HepG2 (cell line): Measurements from ENCODE around the gene PDK3. TPM values are rescaled to one million over a fixed set of nuclear protein-coding genes. Genes with fewer than 3 reads are reported as not detected.
A peak's percentile ranks its signal among the peaks of the same experiment; 100 is the strongest.

Source experiments
- ATAC-seq: fragments of 200-7000 bp; cut with Tn5 transposase; 3 replicates; pipeline ENCODE4 v1.9.1; 2020; ENCODE audit warnings: mild to moderate bottlenecking, moderate library complexity
- BruUV-seq: library from RNA; stranded (reverse); fragments of 400-500 nt; replicated peaks from 2 replicates; lab custom pipeline; 2021; lab: Mats Ljungman, UMichigan
- CTCF ChIA-PET: fragments of 300-600 bp; formaldehyde crosslinking; extraction: SDS; loops from one replicate; lab custom pipeline; 2021; ENCODE audit warnings: low total read pairs, inconsistent platforms, low intra/inter-chr PET ratio; lab: Yijun Ruan, JAX
- POLR2A ChIA-PET: fragments of 350-600 bp; sonication (Branson Sonifier 250); formaldehyde crosslinking; loops from one replicate; lab custom pipeline; 2020; ENCODE audit warnings: antibody characterized with exemption, inconsistent platforms; lab: Yijun Ruan, JAX
- DNase-seq: peaks from one replicate; pipeline ENCODE4 v3.0.0-alpha.2; 2015; ENCODE audit warnings: low spot score
- FAIRE-seq: peaks from 3 replicates; lab custom pipeline; 2011; peaks lifted over from hg19 to GRCh38; lab: Jason Lieb, UNC
- H2AFZ ChIP-seq: one replicate; pipeline ENCODE4 v1.6.1; 2011; ENCODE audit warnings: low read length, inconsistent platforms
- H3K27ac ChIP-seq: fragments of 300-600 bp; 3 replicates; pipeline ENCODE4 v1.8.0; 2011; ENCODE audit warnings: mixed run types, mild to moderate bottlenecking, mixed read lengths, low read length, inconsistent platforms; ENCODE audit not compliant: insufficient read depth; ENCODE audit errors: extremely low read length
- H3K27me3 ChIP-seq, 2 experiments: fragments of 200-600 bp in 1 of 2; 2 replicates in 1 of 2; 3 replicates in 1 of 2; pipeline versions ENCODE4 v1.6.0 to v1.8.0; 2011; ENCODE audit warnings: low read length in 2 of 2, mild to moderate bottlenecking in 2 of 2, moderate library complexity in 2 of 2, inconsistent platforms in 1 of 2; ENCODE audit not compliant: insufficient read depth in 2 of 2, control insufficient read depth in 1 of 2
- H3K36me3 ChIP-seq, 2 experiments: fragments of 200-600 bp in 1 of 2; replicated peaks in 1 of 2; 2 replicates in 1 of 2; 3 replicates in 1 of 2; pipeline versions ENCODE4 v1.5.1 to v1.8.0; 2011; ENCODE audit warnings: low read length in 2 of 2, inconsistent platforms in 1 of 2; ENCODE audit not compliant: insufficient read depth in 2 of 2, control insufficient read depth in 1 of 2
- H3K4me1 ChIP-seq: 2 replicates; pipeline ENCODE4 v1.5.1; 2012; ENCODE audit warnings: low read length, inconsistent platforms; ENCODE audit not compliant: insufficient read depth
- H3K4me2 ChIP-seq: 2 replicates; pipeline ENCODE4 v1.6.0; 2011; ENCODE audit warnings: low read depth, low read length, inconsistent platforms
- H3K4me3 ChIP-seq, 3 experiments: fragments of 200-600 bp in 1 of 3; sonication (generic), shearing (Covaris generic) in 1 of 3; replicated peaks in 1 of 3; 2 replicates each; pipeline ENCODE4 v1.5.1; 2011 to 2016; ENCODE audit warnings: low read length in 3 of 3, inconsistent platforms in 2 of 3, low read depth in 2 of 3, mild to moderate bottlenecking in 2 of 3, control low read depth in 1 of 3, mixed read lengths in 1 of 3; ENCODE audit not compliant: insufficient read depth in 1 of 3
- H3K79me2 ChIP-seq: one replicate; pipeline ENCODE4 v1.6.1; 2011; ENCODE audit warnings: low read length, inconsistent platforms; ENCODE audit not compliant: insufficient read depth
- H3K9ac ChIP-seq: 2 replicates; pipeline ENCODE4 v1.6.0; 2011; ENCODE audit warnings: mild to moderate bottlenecking, low read depth, low read length, inconsistent platforms; ENCODE audit not compliant: insufficient read depth
- H3K9me3 ChIP-seq: 2 replicates; pipeline ENCODE4 v1.5.1; 2012; ENCODE audit warnings: mild to moderate bottlenecking, low read length
- H4K20me1 ChIP-seq: 2 replicates; pipeline ENCODE4 v1.6.0; 2011; ENCODE audit warnings: inconsistent platforms, mild to moderate bottlenecking, low read length, moderate library complexity; ENCODE audit not compliant: insufficient read depth
- ARNT ChIP-seq: fragments of 450-650 bp; IDR thresholded peaks from 2 replicates; pipeline ENCODE4 v1.6.1; 2017
- DNMT1 ChIP-seq: sonication (generic); formaldehyde crosslinking; IDR thresholded peaks from 2 replicates; pipeline ENCODE4 v1.5.1; 2020; ENCODE audit warnings: mild to moderate bottlenecking, missing genetic modification reagents
- FOXO1 ChIP-seq: sonication (generic); formaldehyde crosslinking; IDR thresholded peaks from 2 replicates; pipeline ENCODE4 v1.4.0; 2020; ENCODE audit warnings: missing genetic modification reagents
- HNF4G ChIP-seq, 2 experiments: sonication (generic) in 1 of 2; formaldehyde crosslinking in 1 of 2; IDR thresholded peaks; 2 replicates each; pipeline versions ENCODE4 v1.4.0 to v1.6.1; 2011 to 2020; ENCODE audit warnings: borderline replicate concordance in 2 of 2, low read depth in 2 of 2, mild to moderate bottlenecking in 2 of 2, low read length in 1 of 2, missing genetic modification reagents in 1 of 2, moderate library complexity in 1 of 2
- ISL2 ChIP-seq: sonication (generic); formaldehyde crosslinking; IDR thresholded peaks from 2 replicates; pipeline ENCODE4 v1.5.0; 2020; ENCODE audit warnings: missing genetic modification reagents
- PPARG ChIP-seq: conservative IDR thresholded peaks from 2 replicates; pipeline ENCODE4 v1.6.1; 2016; ENCODE audit warnings: missing biosample characterization, missing genetic modification reagents
- SMYD3 ChIP-seq: sonication (generic); formaldehyde crosslinking; IDR thresholded peaks from 2 replicates; pipeline ENCODE4 v1.8.1; 2023; ENCODE audit warnings: mild to moderate bottlenecking, missing genetic modification reagents
- SP140L ChIP-seq: sonication (generic); formaldehyde crosslinking; IDR thresholded peaks from 2 replicates; pipeline ENCODE4 v1.4.0; 2020; ENCODE audit warnings: missing genetic modification reagents, borderline replicate concordance
- TRIM24 ChIP-seq: sonication (generic); formaldehyde crosslinking; IDR thresholded peaks from 2 replicates; pipeline ENCODE4 v1.8.0; 2022; ENCODE audit warnings: mild to moderate bottlenecking, missing genetic modification reagents
- ZNF33B ChIP-seq: sonication (generic); formaldehyde crosslinking; IDR thresholded peaks from 2 replicates; pipeline ENCODE4 v1.5.1; 2020; ENCODE audit warnings: mild to moderate bottlenecking, missing genetic modification reagents
- ZNF431 ChIP-seq: sonication (generic); formaldehyde crosslinking; IDR thresholded peaks from 2 replicates; pipeline ENCODE4 v1.9.0; 2022; ENCODE audit warnings: missing genetic modification reagents, low read depth, mild to moderate bottlenecking, borderline replicate concordance
- ZNF501 ChIP-seq: sonication (generic); formaldehyde crosslinking; IDR thresholded peaks from 2 replicates; pipeline ENCODE4 v1.5.1; 2020; ENCODE audit warnings: mild to moderate bottlenecking, moderate library complexity, missing genetic modification reagents
- ZNF619 ChIP-seq: sonication (generic); formaldehyde crosslinking; IDR thresholded peaks from 2 replicates; pipeline ENCODE4 v1.4.0; 2020; ENCODE audit warnings: mild to moderate bottlenecking, missing genetic modification reagents
- ZNF83 ChIP-seq: sonication (generic); formaldehyde crosslinking; IDR thresholded peaks from 2 replicates; pipeline ENCODE4 v1.4.0; 2020; ENCODE audit warnings: missing genetic modification reagents, mild to moderate bottlenecking, borderline replicate concordance
- WGBS: methylation state at CpG from one replicate; pipeline ENCODE4 v1.1.6; 2017; ENCODE audit warnings: low lambda C conversion rate; 5-methylcytosine and 5-hydroxymethylcytosine counted together
- in situ Hi-C: cut with HindIII; loops from 2 replicates; pipeline ENCODE4 v1.10.0; 2017; ENCODE audit warnings: low pct_unique_long_range_greater_than_20kb; ENCODE audit not compliant: extremely low pct_ligation_motif_present
- intact Hi-C: fragments of 100-400 bp; cut with micrococcal nuclease; formaldehyde crosslinking; loops from one replicate; pipeline ENCODE4 v1.10.0; 2022; ENCODE audit not compliant: unreplicated experiment
- polyA plus RNA-seq, 8 experiments: library from polyadenylated mRNA; depleted of rRNA in 3 of 8; stranded (reverse) in 7 of 8; unstranded in 1 of 8; fragments of >200 nt; fragmentation: Illumina TruSeq in 4 of 8; extraction: Trizol in 4 of 8; gene quantifications; 2 replicates each; pipeline versions ENCODE4 v1.2.1 to v1.2.3, GENCODE V29; 2011 to 2016; ENCODE audit warnings: low read depth in 4 of 8, missing spikeins in 1 of 8, mixed read lengths in 1 of 8; ENCODE audit not compliant: insufficient read depth in 1 of 8
- total RNA-seq, 5 experiments: library from RNA; depleted of rRNA; stranded (reverse); fragments of >200 nt; fragmentation: Illumina TruSeq; extraction: Trizol; gene quantifications; 2 replicates each; pipeline ENCODE4 v1.2.3, GENCODE V29; 2016; ENCODE audit warnings: low read depth in 1 of 5
- TF ChIP-seq, protein P1 (sequence below): sonication (generic); formaldehyde crosslinking; IDR thresholded peaks from 2 replicates; pipeline ENCODE4 v1.5.0; 2020; ENCODE audit warnings: missing genetic modification reagents
- TF ChIP-seq, protein P2 (sequence below): sonication (generic); formaldehyde crosslinking; IDR thresholded peaks from 2 replicates; pipeline ENCODE4 v1.5.0; 2020; ENCODE audit warnings: mild to moderate bottlenecking, missing genetic modification reagents
- TF ChIP-seq, protein P3 (sequence below): sonication (generic); formaldehyde crosslinking; IDR thresholded peaks from 2 replicates; pipeline ENCODE4 v1.5.0; 2020; ENCODE audit warnings: missing genetic modification reagents, mild to moderate bottlenecking, borderline replicate concordance

PDK3 gene
- total and polyA plus RNA-seq, 2 of the 13 experiments (the other 11 are each of a cell fraction or from before 2014, with no cell fraction given): 9.1 to 10.5 TPM

DNA sequence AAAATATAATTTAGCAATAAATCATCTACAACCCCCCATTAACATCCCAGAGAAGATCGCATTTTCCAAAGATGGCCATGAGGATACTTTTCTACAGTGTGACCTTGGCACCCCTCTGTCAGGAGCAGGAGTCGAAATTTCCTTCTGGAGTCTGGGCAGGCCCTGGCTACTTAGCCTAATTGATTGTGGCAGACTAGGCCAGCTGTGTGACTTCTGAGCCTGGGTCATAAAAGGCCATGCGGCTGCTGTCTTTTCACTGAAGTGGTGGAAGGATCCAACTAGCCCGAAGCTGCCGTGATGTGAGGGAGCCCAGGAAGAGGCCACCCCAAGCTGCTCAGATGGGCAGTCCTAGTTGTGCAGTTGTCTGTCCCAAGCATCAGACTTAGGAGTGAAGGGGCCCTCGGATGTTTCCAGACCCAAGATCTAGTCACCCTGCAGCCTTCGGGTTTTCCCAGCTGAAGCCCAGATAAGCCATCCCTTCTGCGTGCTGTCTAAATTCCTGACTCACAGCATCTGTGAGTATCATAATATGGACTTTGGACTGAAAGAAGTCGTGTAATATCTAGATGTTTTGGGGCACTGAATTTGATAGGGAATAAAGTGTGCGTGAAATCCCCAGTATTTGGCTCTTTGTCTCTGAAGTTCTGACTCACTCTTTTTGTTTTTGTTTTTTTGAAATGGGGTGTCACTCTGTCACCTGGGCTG is 21.0 kb downstream of the PDK3 start:
- 71% methylated on average over 3 of the region's 10 CpGs for WGBS
- intact Hi-C loops: no loop called here
- no peaks in the 10 kb centered on the region for H3K36me3 ChIP-seq
- ATAC-seq: no peak
- TF ChIP-seq FOXO1 (CRISPR knock-in tag) (no peak), ZNF501 (CRISPR knock-in tag) (no peak), ARNT (no peak), SMYD3 (CRISPR knock-in tag) (no peak), PPARG (CRISPR knock-in tag) (no peak), DNMT1 (CRISPR knock-in tag) (no peak), ZNF619 (CRISPR knock-in tag) (no peak), SP140L (no peak), ISL2 (CRISPR knock-in tag) (no peak), TRIM24 (CRISPR knock-in tag) (no peak), ZNF83 (CRISPR knock-in tag) (no peak), ZNF431 (CRISPR knock-in tag) (no peak), ZNF33B (CRISPR knock-in tag) (no peak), HNF4G (IDR thresholded peaks at IDR 0.05; ENCODE audit: borderline replicate concordance, low read depth, low read length) (no peak), HNF4G (CRISPR knock-in tag; IDR thresholded peaks at IDR 0.05; ENCODE audit: borderline replicate concordance, low read depth) (no peak)
- TF ChIP-seq, protein P1, sequence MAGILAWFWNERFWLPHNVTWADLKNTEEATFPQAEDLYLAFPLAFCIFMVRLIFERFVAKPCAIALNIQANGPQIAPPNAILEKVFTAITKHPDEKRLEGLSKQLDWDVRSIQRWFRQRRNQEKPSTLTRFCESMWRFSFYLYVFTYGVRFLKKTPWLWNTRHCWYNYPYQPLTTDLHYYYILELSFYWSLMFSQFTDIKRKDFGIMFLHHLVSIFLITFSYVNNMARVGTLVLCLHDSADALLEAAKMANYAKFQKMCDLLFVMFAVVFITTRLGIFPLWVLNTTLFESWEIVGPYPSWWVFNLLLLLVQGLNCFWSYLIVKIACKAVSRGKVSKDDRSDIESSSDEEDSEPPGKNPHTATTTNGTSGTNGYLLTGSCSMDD (CRISPR knock-in tag): no peak
- TF ChIP-seq, protein P2, sequence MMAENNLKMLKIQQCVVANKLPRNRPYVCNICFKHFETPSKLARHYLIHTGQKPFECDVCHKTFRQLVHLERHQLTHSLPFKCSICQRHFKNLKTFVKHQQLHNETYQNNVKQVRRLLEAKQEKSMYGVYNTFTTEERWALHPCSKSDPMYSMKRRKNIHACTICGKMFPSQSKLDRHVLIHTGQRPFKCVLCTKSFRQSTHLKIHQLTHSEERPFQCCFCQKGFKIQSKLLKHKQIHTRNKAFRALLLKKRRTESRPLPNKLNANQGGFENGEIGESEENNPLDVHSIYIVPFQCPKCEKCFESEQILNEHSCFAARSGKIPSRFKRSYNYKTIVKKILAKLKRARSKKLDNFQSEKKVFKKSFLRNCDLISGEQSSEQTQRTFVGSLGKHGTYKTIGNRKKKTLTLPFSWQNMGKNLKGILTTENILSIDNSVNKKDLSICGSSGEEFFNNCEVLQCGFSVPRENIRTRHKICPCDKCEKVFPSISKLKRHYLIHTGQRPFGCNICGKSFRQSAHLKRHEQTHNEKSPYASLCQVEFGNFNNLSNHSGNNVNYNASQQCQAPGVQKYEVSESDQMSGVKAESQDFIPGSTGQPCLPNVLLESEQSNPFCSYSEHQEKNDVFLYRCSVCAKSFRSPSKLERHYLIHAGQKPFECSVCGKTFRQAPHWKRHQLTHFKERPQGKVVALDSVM (CRISPR knock-in tag): no peak
- TF ChIP-seq, protein P3, sequence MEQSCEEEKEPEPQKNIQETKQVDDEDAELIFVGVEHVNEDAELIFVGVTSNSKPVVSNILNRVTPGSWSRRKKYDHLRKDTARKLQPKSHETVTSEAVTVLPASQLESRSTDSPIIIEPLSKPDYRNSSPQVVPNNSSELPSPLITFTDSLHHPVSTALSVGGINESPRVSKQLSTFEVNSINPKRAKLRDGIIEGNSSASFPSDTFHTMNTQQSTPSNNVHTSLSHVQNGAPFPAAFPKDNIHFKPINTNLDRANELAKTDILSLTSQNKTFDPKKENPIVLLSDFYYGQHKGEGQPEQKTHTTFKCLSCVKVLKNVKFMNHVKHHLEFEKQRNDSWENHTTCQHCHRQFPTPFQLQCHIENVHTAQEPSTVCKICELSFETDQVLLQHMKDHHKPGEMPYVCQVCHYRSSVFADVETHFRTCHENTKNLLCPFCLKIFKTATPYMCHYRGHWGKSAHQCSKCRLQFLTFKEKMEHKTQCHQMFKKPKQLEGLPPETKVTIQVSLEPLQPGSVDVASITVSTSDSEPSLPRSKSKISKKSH (CRISPR knock-in tag): no peak
- TF ChIP-seq, all 625 proteins: peak for 0
- Histone ChIP-seq H4K20me1 (no peaks in the 10 kb centered on the region), H2AFZ (no peak overlapping the region), H3K4me3 (no peak overlapping the region), H3K9me3 (no peaks in the 10 kb centered on the region), H3K4me1 (peaks cover 20% of the 10 kb centered on the region; the same call in 1 of the 2 replicates), H3K27me3 (no peaks in the 10 kb centered on the region), H3K79me2 (no peaks in the 10 kb centered on the region), H3K27ac (no peak overlapping the region), H3K4me2 (no peak overlapping the region), H3K9ac (no peak overlapping the region)
- DNase-seq (peak; percentile 7), FAIRE-seq (no peak)
- no TSS peak for BruUV-seq
- in situ Hi-C loops: no loop called here
- POLR2A ChIA-PET: no interaction called here
- CTCF ChIA-PET: no interaction called here
